ENCODE results near the gene THUMPD1. TPM values are rescaled to one million over a fixed set of nuclear protein-coding genes. Genes with fewer than 3 reads are reported as not detected.

The THUMPD1 gene
- total RNA-seq, 1 donor from 2014 or later = 40.7 TPM

DNA sequence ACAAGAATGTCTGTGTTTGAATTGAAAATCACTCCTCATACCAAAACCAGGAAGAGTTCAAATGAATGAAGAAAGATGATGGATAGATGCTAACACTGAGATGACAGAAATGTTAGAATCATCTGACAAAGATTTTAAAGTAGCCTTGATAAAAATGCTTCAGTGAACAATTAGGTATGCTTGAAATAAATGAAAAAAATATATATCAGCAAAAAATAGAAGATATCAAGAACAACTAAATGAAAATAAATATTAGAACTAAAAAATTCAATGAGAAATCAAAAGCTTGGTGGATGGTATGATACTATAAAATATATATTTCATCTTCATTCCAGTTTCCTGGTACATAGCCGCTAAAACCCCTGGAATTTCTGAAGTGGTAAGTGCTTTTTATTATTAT is 13.6 kb upstream of the THUMPD1 start:
- H3K27me3 ChIP-seq = no peaks in the 10 kb centered on the region
- no peaks in the 10 kb centered on the region for H3K4me1 ChIP-seq
- TF ChIP-seq, protein P1, sequence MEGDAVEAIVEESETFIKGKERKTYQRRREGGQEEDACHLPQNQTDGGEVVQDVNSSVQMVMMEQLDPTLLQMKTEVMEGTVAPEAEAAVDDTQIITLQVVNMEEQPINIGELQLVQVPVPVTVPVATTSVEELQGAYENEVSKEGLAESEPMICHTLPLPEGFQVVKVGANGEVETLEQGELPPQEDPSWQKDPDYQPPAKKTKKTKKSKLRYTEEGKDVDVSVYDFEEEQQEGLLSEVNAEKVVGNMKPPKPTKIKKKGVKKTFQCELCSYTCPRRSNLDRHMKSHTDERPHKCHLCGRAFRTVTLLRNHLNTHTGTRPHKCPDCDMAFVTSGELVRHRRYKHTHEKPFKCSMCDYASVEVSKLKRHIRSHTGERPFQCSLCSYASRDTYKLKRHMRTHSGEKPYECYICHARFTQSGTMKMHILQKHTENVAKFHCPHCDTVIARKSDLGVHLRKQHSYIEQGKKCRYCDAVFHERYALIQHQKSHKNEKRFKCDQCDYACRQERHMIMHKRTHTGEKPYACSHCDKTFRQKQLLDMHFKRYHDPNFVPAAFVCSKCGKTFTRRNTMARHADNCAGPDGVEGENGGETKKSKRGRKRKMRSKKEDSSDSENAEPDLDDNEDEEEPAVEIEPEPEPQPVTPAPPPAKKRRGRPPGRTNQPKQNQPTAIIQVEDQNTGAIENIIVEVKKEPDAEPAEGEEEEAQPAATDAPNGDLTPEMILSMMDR (IDR thresholded peaks at IDR 0.05) = no peak
- no peaks in the 10 kb centered on the region for H3K9me3 ChIP-seq
- DNase-seq (no peak), ATAC-seq (no peak)
- H3K27ac ChIP-seq = no peak overlapping the region
- intact Hi-C loops (cut with DNase I) = no loop called here
- H3K4me3 ChIP-seq = no peak overlapping the region
- H3K36me3 ChIP-seq = no peaks in the 10 kb centered on the region

- no peaks in the 10 kb centered on the region for H3K27me3 ChIP-seq
- DNase-seq (no peak), ATAC-seq (no peak)
- no peaks in the 10 kb centered on the region for H3K9me3 ChIP-seq
- H3K4me3 ChIP-seq = no peak overlapping the region
- no peaks in the 10 kb centered on the region for H3K4me1 ChIP-seq
- TF ChIP-seq, protein P1 (IDR thresholded peaks at IDR 0.05) = no peak
- H3K36me3 ChIP-seq = no peaks in the 10 kb centered on the region
- intact Hi-C loops (cut with DNase I) = no loop called here
- H3K27ac ChIP-seq = no peak overlapping the region
Measured at GRCh38 chr16:20753727-20754126, 12.1 kb upstream of the THUMPD1 start.

DNA sequence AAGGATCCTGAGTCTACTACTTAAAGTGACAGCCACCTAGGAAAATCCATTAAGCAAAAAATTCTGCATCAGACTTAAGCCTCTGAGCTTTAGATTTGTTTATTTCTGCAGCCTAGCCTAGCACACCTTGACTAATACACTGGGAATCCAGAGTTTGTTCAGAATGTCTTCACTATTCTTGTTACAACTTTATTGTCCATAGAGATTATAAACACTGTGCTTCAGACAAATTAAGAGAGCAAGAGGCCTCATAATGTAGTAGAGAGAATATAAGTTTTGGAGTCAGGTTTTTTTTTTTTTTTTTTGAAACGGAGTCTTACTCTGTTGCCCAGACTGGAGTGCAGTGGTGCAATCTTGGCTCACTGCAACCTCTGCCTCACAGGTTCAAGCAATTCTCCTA is 8.9 kb upstream of the THUMPD1 start:
- intact Hi-C loops (cut with DNase I) = no loop called here
- H3K4me1 ChIP-seq = no peaks in the 10 kb centered on the region
- peaks cover 3% of the 10 kb centered on the region for H3K9me3 ChIP-seq
- no peaks in the 10 kb centered on the region for H3K36me3 ChIP-seq
- no peak overlapping the region for H3K27ac ChIP-seq
- H3K4me3 ChIP-seq = no peak overlapping the region
- DNase-seq = no peak
- no peak for ATAC-seq
- TF ChIP-seq, protein P1 (IDR thresholded peaks at IDR 0.05) = no peak
- no peaks in the 10 kb centered on the region for H3K27me3 ChIP-seq

DNA sequence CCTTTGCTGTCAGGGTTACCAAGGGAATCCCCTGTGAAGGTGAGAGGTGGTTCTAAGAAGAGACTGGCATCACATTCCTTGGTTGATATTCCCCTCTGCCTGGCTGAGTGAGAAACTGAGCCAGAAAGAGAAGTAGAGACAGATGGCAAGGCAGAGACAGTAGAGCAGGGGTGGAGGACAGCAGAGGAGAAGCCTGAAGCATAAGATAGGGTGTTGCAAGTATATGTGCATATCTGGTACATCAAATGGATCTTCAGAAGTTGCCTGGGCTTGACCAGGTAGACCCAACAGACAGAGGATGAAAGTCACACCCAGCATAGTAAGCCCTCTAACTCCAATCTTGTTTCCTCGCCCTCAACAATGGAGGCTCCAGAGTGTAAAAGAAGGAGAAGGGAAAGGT is 7.9 kb upstream of the THUMPD1 start:
- TF ChIP-seq, protein P1 (IDR thresholded peaks at IDR 0.05) = no peak
- intact Hi-C loops (cut with DNase I) = no loop called here
- no peak for ATAC-seq
- H3K4me3 ChIP-seq = no peak overlapping the region
- H3K27ac ChIP-seq = no peak overlapping the region
- no peaks in the 10 kb centered on the region for H3K27me3 ChIP-seq
- H3K36me3 ChIP-seq = no peaks in the 10 kb centered on the region
- H3K9me3 ChIP-seq = peaks cover 3% of the 10 kb centered on the region
- peaks cover 1% of the 10 kb centered on the region for H3K4me1 ChIP-seq
- DNase-seq = no peak

GRCh38 chr16:20747030-20747816 is 5.6 kb upstream of the THUMPD1 start:
- DNase-seq (no peak), ATAC-seq (peak; percentile 60)
- Histone ChIP-seq H3K36me3 (no peaks in the 10 kb centered on the region), H3K27ac (no peak overlapping the region), H3K4me1 (peaks cover 7% of the 10 kb centered on the region), H3K27me3 (no peaks in the 10 kb centered on the region), H3K9me3 (peaks cover 3% of the 10 kb centered on the region), H3K4me3 (no peak overlapping the region)
- TF ChIP-seq, protein P1 (IDR thresholded peaks at IDR 0.05) = no peak
- intact Hi-C loops (cut with DNase I) = no loop called here
